Breast epithelium (tissue), 4 donors: ENCODE results near the gene TBC1D22B. TPM values are rescaled to one million over a fixed set of nuclear protein-coding genes. Genes with fewer than 3 reads are reported as not detected.

Experiments used
- DNase-seq, 2 donors: peaks; one replicate each; pipeline ENCODE4 v3.0.0-alpha.2; 2019; ENCODE audit warnings: low spot score in 2 of 2
- H3K27ac ChIP-seq, 2 donors: fragments of 200-600 bp; sonication (generic) in 1 of 2; one replicate each; pipeline ENCODE4 v1.5.1; 2016 to 2019; ENCODE audit warnings: mild to moderate bottlenecking in 1 of 2
- H3K27me3 ChIP-seq, 2 donors: fragments of 200-600 bp; sonication (generic) in 1 of 2; one replicate each; pipeline versions ENCODE4 v1.5.1 to v1.6.0; 2017 to 2019; ENCODE audit warnings: control low read depth in 1 of 2, mild to moderate bottlenecking in 1 of 2
- H3K36me3 ChIP-seq: fragments of 200-600 bp; one replicate; pipeline ENCODE4 v1.5.1; 2019
- H3K4me1 ChIP-seq, 2 donors: fragments of 200-600 bp; sonication (generic); one replicate each; pipeline ENCODE4 v1.5.1; 2016 to 2019; ENCODE audit warnings: control low read depth in 1 of 2
- H3K4me3 ChIP-seq, 3 donors: fragments of 200-600 bp; sonication (generic); 1 replicate in 2 of 3; 2 replicates in 1 of 3; pipeline ENCODE4 v1.5.1; 2016 to 2019; ENCODE audit warnings: mild to moderate bottlenecking in 3 of 3, moderate library complexity in 2 of 3
- H3K9me3 ChIP-seq, 2 donors: fragments of 200-600 bp; sonication (generic) in 1 of 2; one replicate each; pipeline ENCODE4 v1.5.1; 2016 to 2019; ENCODE audit warnings: control low read depth in 1 of 2
- POLR2A ChIP-seq: fragments of 450-650 bp; IDR thresholded peaks from one replicate; pipeline ENCODE4 v1.6.1; 2016; ENCODE audit warnings: antibody characterized with exemption, mild to moderate bottlenecking, moderate library complexity
- POLR2AphosphoS5 ChIP-seq, 3 donors: sonication (generic); formaldehyde crosslinking; IDR thresholded peaks; one replicate each; pipeline ENCODE4 v1.6.1; 2017; ENCODE audit warnings: antibody characterized with exemption in 3 of 3
- intact Hi-C: fragments of 100-400 bp; cut with DNase I; formaldehyde crosslinking; loops from one replicate; pipeline ENCODE4 v1.15.1; 2023; ENCODE audit warnings: low total_unique reads
- total RNA-seq, 3 donors: library from RNA; depleted of rRNA; stranded (reverse); fragments of >200 nt; gene quantifications; one replicate each; pipeline ENCODE4 v1.1.0, GENCODE V29; 2016
- TF ChIP-seq, protein P1 (sequence below), 3 donors: fragments of 450-650 bp; IDR thresholded peaks; one replicate each; pipeline ENCODE4 v1.5.1; 2016 to 2017; ENCODE audit warnings: antibody characterized with exemption in 3 of 3, mild to moderate bottlenecking in 3 of 3, moderate library complexity in 3 of 3

The TBC1D22B gene
- total RNA-seq, 3 donors from 2014 or later, result 5.8 to 12.4 (median 8.8) TPM

DNA sequence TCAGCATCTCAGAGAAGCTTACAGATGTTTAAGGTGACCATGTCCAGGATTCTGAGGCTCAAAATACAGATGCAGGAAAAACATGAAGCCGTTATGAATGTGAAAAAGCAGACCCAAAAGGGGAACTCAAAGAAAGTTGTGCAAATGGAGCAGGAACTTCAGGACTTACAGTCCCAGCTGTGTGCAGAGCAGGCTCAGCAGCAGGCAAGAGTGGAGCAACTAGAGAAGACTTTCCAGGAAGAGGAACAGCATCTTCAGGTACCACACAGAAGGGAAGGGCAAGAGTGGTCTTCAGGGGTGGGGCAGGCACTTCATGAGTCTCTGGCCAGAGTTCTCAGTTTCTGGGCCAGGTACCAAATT is 111.4 kb downstream of the TBC1D22B start:
- intact Hi-C loops, result no loop called here
- no peak for DNase-seq
- H3K9me3 ChIP-seq, result no peaks in the 10 kb centered on the region
- no peaks in the 10 kb centered on the region for H3K27me3 ChIP-seq
- H3K27ac ChIP-seq, result peak overlapping the region in 1 of 2 donors; percentile 42
- H3K36me3 ChIP-seq, result no peaks in the 10 kb centered on the region
- no peak for TF ChIP-seq POLR2A
- TF ChIP-seq, protein P1, sequence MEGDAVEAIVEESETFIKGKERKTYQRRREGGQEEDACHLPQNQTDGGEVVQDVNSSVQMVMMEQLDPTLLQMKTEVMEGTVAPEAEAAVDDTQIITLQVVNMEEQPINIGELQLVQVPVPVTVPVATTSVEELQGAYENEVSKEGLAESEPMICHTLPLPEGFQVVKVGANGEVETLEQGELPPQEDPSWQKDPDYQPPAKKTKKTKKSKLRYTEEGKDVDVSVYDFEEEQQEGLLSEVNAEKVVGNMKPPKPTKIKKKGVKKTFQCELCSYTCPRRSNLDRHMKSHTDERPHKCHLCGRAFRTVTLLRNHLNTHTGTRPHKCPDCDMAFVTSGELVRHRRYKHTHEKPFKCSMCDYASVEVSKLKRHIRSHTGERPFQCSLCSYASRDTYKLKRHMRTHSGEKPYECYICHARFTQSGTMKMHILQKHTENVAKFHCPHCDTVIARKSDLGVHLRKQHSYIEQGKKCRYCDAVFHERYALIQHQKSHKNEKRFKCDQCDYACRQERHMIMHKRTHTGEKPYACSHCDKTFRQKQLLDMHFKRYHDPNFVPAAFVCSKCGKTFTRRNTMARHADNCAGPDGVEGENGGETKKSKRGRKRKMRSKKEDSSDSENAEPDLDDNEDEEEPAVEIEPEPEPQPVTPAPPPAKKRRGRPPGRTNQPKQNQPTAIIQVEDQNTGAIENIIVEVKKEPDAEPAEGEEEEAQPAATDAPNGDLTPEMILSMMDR (IDR thresholded peaks at IDR 0.05), result no peak
- TF ChIP-seq POLR2AphosphoS5 (IDR thresholded peaks at IDR 0.05), result no peak
- H3K4me3 ChIP-seq, result no peak overlapping the region
- H3K4me1 ChIP-seq, result peaks cover 0 to 7% of the 10 kb centered on the region in 2 donors

DNA sequence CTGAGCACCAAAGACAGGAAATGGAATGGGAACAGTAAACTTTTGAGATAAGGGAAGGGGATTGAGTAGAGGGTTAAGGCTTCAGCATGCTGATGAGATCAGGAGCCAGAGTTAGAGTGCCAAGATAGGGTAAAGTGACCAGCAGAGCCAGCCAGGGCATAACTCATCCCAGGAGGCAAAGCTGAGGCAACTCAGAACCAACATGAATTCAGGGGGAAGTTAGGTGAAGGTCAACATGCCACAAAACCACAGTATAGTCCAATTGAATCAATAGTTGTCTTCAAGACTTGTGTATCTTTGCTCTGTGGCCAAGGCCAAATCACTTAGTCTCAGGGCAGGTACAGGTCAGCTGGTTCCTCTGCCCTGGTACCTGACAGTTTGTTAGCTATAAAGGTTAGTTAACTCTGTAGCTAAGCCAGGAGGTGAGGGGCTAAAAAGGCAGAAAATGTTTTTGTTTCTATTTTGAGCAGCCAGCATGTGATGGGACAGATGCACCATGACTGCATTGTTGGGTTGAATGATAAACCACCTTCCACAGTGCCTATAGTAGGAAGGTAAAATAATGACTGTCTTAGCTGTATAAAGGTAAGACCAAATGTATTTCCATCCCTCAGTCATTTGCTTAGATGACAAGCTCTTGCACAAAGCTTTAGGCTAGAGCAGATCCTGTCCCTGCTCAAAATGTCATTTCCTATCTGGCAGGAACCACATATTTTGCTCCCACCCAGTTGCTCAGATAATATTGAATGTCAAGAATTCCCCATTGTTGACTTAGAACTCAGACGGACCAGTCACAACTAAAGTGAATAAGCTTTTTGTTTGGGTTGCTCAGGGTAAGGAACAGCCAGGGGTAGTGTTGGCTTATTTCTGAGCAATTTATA is 112.0 kb downstream of the TBC1D22B start:
- H3K9me3 ChIP-seq, result no peaks in the 10 kb centered on the region
- intact Hi-C loops, result no loop called here
- no peak overlapping the region for H3K4me3 ChIP-seq
- H3K4me1 ChIP-seq, result peaks cover 0 to 7% of the 10 kb centered on the region in 2 donors
- DNase-seq, result no peak
- no peaks in the 10 kb centered on the region for H3K27me3 ChIP-seq
- H3K27ac ChIP-seq, result peak overlapping the region; percentile 4 to 42
- TF ChIP-seq, protein P1 (IDR thresholded peaks at IDR 0.05), result no peak
- TF ChIP-seq POLR2AphosphoS5 (IDR thresholded peaks at IDR 0.05), result no peak
- TF ChIP-seq POLR2A, result no peak
- no peaks in the 10 kb centered on the region for H3K36me3 ChIP-seq

DNA sequence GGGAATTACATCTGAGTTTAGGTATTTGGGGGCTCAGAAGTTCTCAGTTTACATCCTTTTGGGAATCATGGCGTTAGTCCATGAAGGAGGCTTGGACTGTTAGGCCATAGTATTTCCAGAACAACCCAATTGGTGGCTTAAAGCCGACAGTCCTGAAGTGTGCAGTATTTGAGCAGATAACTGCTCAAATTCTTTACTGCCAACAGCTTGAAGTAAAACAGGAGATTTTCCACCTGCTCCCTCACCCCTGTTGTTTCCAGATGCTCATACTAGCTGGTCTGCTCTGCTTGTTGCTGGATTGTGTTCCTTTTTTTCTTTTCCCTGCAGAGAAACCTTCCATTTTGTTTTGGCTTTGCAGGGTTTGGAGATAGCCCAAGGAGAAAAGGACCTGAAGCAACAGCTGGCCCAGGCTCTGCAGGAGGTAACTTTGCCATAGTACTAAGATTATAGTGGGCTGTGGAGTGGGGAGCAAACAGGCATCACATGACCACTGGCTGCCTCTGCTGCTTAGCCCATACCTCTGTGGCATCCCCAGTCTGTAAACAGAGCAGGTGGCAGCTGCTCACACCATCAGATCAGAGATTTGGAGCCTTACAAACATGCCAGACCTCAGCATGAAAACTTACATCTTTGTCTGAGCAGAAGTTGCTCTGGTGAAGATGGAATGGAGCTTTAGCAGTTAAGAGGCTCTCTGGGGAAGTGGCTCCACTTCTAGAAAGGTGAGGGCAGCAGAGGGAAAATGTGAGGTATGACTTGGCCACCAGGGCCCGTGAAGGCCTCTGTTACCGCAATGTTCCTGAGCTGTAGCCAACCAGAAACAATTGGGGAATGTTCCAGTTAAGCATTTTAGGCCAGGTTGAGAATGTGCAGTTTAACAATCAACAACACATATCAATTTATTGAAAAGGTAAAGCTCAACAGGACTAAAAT is 113.8 kb downstream of the TBC1D22B start:
- DNase-seq, result peak in 1 of 2 donors; percentile 24
- peak overlapping the region; percentile 12 to 22 for H3K27ac ChIP-seq
- no peaks in the 10 kb centered on the region for H3K27me3 ChIP-seq
- no peaks in the 10 kb centered on the region for H3K9me3 ChIP-seq
- H3K4me3 ChIP-seq, result no peak overlapping the region
- TF ChIP-seq, protein P1 (IDR thresholded peaks at IDR 0.05), result no peak
- TF ChIP-seq POLR2AphosphoS5 (IDR thresholded peaks at IDR 0.05) (no peak), POLR2A (no peak)
- no peaks in the 10 kb centered on the region for H3K36me3 ChIP-seq
- intact Hi-C loops, result no loop called here
- peaks cover 0 to 7% of the 10 kb centered on the region in 2 donors for H3K4me1 ChIP-seq

DNA sequence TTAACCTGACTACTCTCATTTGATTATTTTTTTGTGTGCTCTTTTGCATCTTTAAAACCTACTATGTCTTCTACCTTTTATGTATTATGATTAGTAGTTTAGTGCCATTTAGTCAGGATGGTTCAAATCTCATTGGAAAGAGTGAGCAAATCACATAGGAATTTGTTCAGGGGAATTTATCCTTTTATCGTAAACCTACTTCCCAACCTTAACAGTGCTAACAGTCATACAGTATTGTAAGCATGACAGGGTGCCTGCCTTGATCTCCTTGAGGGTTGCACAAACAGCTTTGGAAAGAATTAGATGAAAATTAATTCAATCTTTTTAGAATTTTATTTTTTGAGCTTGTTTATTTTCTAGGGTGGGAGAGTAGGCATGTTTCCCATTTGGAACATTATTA is 114.5 kb downstream of the TBC1D22B start:
- peaks cover 0 to 7% of the 10 kb centered on the region in 2 donors for H3K4me1 ChIP-seq
- H3K36me3 ChIP-seq, result no peaks in the 10 kb centered on the region
- no peaks in the 10 kb centered on the region for H3K9me3 ChIP-seq
- TF ChIP-seq, protein P1 (IDR thresholded peaks at IDR 0.05), result no peak
- TF ChIP-seq POLR2AphosphoS5 (IDR thresholded peaks at IDR 0.05) (no peak), POLR2A (no peak)
- no peak for DNase-seq
- H3K4me3 ChIP-seq, result no peak overlapping the region
- intact Hi-C loops, result no loop called here
- peak overlapping the region; percentile 12 to 22 for H3K27ac ChIP-seq
- H3K27me3 ChIP-seq, result no peaks in the 10 kb centered on the region
